GM12872 (cell line): Measurements from ENCODE around the gene ATP1B3.

Experiments
- CTCF ChIP-seq: IDR thresholded peaks from 3 replicates; pipeline ENCODE4 v1.5.1; 2011; ENCODE audit warnings: low read depth, mild to moderate bottlenecking, low read length, moderate library complexity; ENCODE audit not compliant: insufficient read depth

ATP1B3 gene

GRCh38 chr3:141952611-141953010 is 76.2 kb downstream of the ATP1B3 start:
- no peak for TF ChIP-seq CTCF

- TF ChIP-seq CTCF: no peak
These were observed 78.7 kb downstream of the ATP1B3 start for GRCh38 chr3:141955175-141955574.

GRCh38 chr3:141959589-141960554 is 83.4 kb downstream of the ATP1B3 start:
- TF ChIP-seq CTCF: no peak

DNA sequence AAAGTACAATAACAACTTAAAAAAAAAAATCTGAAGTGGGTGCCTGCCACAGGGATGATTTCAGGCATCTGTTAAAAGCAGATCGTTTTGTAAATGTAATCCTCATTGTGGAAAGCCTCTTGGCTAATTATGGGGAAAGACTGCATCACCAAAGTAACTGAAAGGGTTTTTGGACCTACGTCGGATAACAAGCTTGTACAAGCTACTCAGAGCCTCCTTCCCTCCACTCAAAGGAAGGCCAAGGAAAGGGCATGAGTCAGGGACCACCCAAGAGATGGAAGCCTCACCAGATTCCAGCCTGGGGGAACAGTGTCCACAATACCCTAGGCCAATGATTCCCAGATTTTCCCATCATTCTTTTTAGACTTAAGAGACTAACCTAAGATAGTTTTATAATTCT is 84.3 kb downstream of the ATP1B3 start:
- no peak for TF ChIP-seq CTCF

DNA sequence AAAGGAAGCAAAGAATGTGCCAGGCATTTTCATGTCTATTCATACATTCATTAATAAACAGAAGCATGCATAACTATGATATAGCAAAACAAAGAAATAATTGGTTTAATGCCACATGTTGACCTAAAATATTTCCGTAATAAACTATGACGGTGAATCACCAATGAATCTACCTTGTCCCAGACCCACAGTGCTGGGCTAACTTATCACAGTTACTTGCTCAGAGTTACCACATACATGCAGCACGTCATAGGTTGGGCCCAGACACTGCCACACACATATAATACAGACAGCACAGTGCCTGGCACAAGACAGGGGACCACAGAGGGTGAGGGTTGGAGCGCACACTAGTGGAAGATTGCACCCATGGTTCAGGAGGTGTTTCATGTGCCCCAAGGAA is 86.9 kb downstream of the ATP1B3 start:
- TF ChIP-seq CTCF: no peak

- TF ChIP-seq CTCF: no peak
These were observed 89.0 kb downstream of the ATP1B3 start for GRCh38 chr3:141965471-141965870.

DNA sequence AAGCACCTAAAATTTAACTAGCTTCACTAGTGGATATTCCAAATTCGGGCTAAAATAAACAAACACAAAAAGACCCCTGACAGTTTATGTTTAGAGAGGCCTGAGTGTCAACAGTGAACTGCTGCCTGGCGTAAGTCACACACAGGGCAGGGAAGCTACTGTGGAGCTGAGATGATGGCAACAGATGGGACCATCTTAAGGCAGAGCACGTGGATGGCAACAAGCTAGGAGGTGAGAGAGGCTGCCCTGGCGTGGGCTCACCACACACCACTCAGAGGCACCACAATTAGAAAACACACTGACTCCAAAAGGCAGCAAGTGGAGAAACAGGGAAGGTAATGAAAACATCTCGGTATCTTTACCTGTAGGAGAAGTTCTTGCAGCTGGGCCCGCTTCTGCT is 93.3 kb downstream of the ATP1B3 start:
- no peak for TF ChIP-seq CTCF
